Measurements from ENCODE around the gene PPM1B.
"Not testable (repeated sequence)": the region's sequence is repeated elsewhere in the genome, so short reads cannot be mapped to it uniquely, and the experiment has no call there.

PPM1B gene

GRCh38 chr2:44130441-44130840, 38.2 kb upstream of the PPM1B start:
- Histone ChIP-seq H3K4me1 (ENCODE audit: control insufficient read depth, low read length) (no peaks in the 10 kb centered on the region), H3K9me3 (ENCODE audit: control insufficient read depth, insufficient read depth, low read length) (no peaks in the 10 kb centered on the region), H3F3A (ENCODE audit: control insufficient read depth, insufficient read depth) (no peaks in the 10 kb centered on the region), H3K9me2 (replicated peaks; ENCODE audit: control insufficient read depth, low read length) (no peaks in the 10 kb centered on the region), H3K27ac (ENCODE audit: low read depth, low read length) (no peak overlapping the region), H3K4me3 (ENCODE audit: low read length) (no peak overlapping the region), H3K4me2 (ENCODE audit: low read length) (no peak overlapping the region), H3K79me2 (ENCODE audit: control insufficient read depth, low read length) (no peaks in the 10 kb centered on the region), H3K36me3 (ENCODE audit: control insufficient read depth, low read length) (no peaks in the 10 kb centered on the region), H3K27me3 (ENCODE audit: control insufficient read depth, low read length) (peaks cover 10% of the 10 kb centered on the region; the same call in 1 of the 2 replicates), H4K20me1 (ENCODE audit: control insufficient read depth, insufficient read depth, low read depth, low read length) (no peaks in the 10 kb centered on the region)
- TF ChIP-seq CTCF (IDR thresholded peaks at IDR 0.05; ENCODE audit: low read depth, low read length, poor library complexity, severe bottlenecking) (no peak), EZH2phosphoT487 (IDR thresholded peaks at IDR 0.05; ENCODE audit: borderline replicate concordance, low read length) (no peak)

GRCh38 chr2:44131177-44131576, 37.5 kb upstream of the PPM1B start:
- Histone ChIP-seq H3K27me3 (ENCODE audit: control insufficient read depth, low read length) (peaks cover 3% of the 10 kb centered on the region; the same call in 1 of the 2 replicates), H3K4me3 (ENCODE audit: low read length) (no peak overlapping the region), H3F3A (ENCODE audit: control insufficient read depth, insufficient read depth) (no peaks in the 10 kb centered on the region), H3K79me2 (ENCODE audit: control insufficient read depth, low read length) (no peaks in the 10 kb centered on the region), H3K36me3 (ENCODE audit: control insufficient read depth, low read length) (no peaks in the 10 kb centered on the region), H3K4me2 (ENCODE audit: low read length) (no peak overlapping the region), H3K27ac (ENCODE audit: low read depth, low read length) (no peak overlapping the region), H4K20me1 (ENCODE audit: control insufficient read depth, insufficient read depth, low read depth, low read length) (no peaks in the 10 kb centered on the region), H3K9me3 (ENCODE audit: control insufficient read depth, insufficient read depth, low read length) (no peaks in the 10 kb centered on the region), H3K4me1 (ENCODE audit: control insufficient read depth, low read length) (no peaks in the 10 kb centered on the region), H3K9me2 (replicated peaks; ENCODE audit: control insufficient read depth, low read length) (no peaks in the 10 kb centered on the region)
- no peak for TF ChIP-seq CTCF (IDR thresholded peaks at IDR 0.05; ENCODE audit: low read depth, low read length, poor library complexity, severe bottlenecking)
- TF ChIP-seq EZH2phosphoT487 (IDR thresholded peaks at IDR 0.05; ENCODE audit: borderline replicate concordance, low read length), result no peak

GRCh38 chr2:44133602-44134001, 35.1 kb upstream of the PPM1B start:
- not testable (repeated sequence) for H3K27ac ChIP-seq (ENCODE audit: low read depth, low read length); H3K27me3 ChIP-seq (ENCODE audit: control insufficient read depth, low read length)

GRCh38 chr2:44134848-44135247, 33.8 kb upstream of the PPM1B start:
- Histone ChIP-seq H3K4me2 (ENCODE audit: low read length) (no peak overlapping the region), H3K27me3 (ENCODE audit: control insufficient read depth, low read length) (no peaks in the 10 kb centered on the region), H3K4me1 (ENCODE audit: control insufficient read depth, low read length) (no peaks in the 10 kb centered on the region), H3K4me3 (ENCODE audit: low read length) (no peak overlapping the region), H3K9me2 (replicated peaks; ENCODE audit: control insufficient read depth, low read length) (no peaks in the 10 kb centered on the region), H3K9me3 (ENCODE audit: control insufficient read depth, insufficient read depth, low read length) (no peaks in the 10 kb centered on the region), H3F3A (ENCODE audit: control insufficient read depth, insufficient read depth) (no peaks in the 10 kb centered on the region), H4K20me1 (ENCODE audit: control insufficient read depth, insufficient read depth, low read depth, low read length) (no peaks in the 10 kb centered on the region), H3K27ac (ENCODE audit: low read depth, low read length) (no peak overlapping the region), H3K79me2 (ENCODE audit: control insufficient read depth, low read length) (no peaks in the 10 kb centered on the region), H3K36me3 (ENCODE audit: control insufficient read depth, low read length) (no peaks in the 10 kb centered on the region)
- TF ChIP-seq CTCF (IDR thresholded peaks at IDR 0.05; ENCODE audit: low read depth, low read length, poor library complexity, severe bottlenecking), result no peak
- no peak for TF ChIP-seq EZH2phosphoT487 (IDR thresholded peaks at IDR 0.05; ENCODE audit: borderline replicate concordance, low read length)

More at GRCh38 chr2:44133602-44134001, 35.1 kb upstream of the PPM1B start:
- H3K4me2 ChIP-seq (ENCODE audit: low read length); H3K9me2 ChIP-seq (replicated peaks; ENCODE audit: control insufficient read depth, low read length); H3K4me1 ChIP-seq (ENCODE audit: control insufficient read depth, low read length); H3K36me3 ChIP-seq (ENCODE audit: control insufficient read depth, low read length); H3K4me3 ChIP-seq (ENCODE audit: low read length); H3K9me3 ChIP-seq (ENCODE audit: control insufficient read depth, insufficient read depth, low read length); H4K20me1 ChIP-seq (ENCODE audit: control insufficient read depth, insufficient read depth, low read depth, low read length); H3F3A ChIP-seq (ENCODE audit: control insufficient read depth, insufficient read depth); H3K79me2 ChIP-seq (ENCODE audit: control insufficient read depth, low read length): not testable (repeated sequence)
